DOHH2 (cell line): ENCODE data around the gene HTRA1.
A peak's percentile ranks its signal among the peaks of the same experiment; 100 is the strongest.

Experiments
- H3F3A ChIP-seq: fragments of 200-600 bp; sonication (generic), shearing (Covaris generic); 2 replicates; pipeline ENCODE4 v1.6.0; 2016; ENCODE audit warnings: antibody characterized with exemption, mild to moderate bottlenecking; ENCODE audit not compliant: control insufficient read depth, insufficient read depth
- H3K27ac ChIP-seq: fragments of 200-600 bp; sonication (generic); 2 replicates; pipeline ENCODE4 v1.5.1; 2014; ENCODE audit warnings: low read depth, mild to moderate bottlenecking, low read length, moderate library complexity
- H3K27me3 ChIP-seq: fragments of 200-600 bp; sonication (generic); 2 replicates; pipeline ENCODE4 v1.6.1; 2014; ENCODE audit warnings: mild to moderate bottlenecking, low read length, mixed read lengths; ENCODE audit not compliant: control insufficient read depth
- H3K36me3 ChIP-seq: fragments of 200-600 bp; sonication (generic); 2 replicates; pipeline ENCODE4 v1.6.1; 2014; ENCODE audit warnings: mild to moderate bottlenecking, low read length, moderate library complexity, mixed read lengths; ENCODE audit not compliant: control insufficient read depth
- H3K4me1 ChIP-seq: fragments of 200-600 bp; sonication (generic); 2 replicates; pipeline ENCODE4 v1.6.1; 2014; ENCODE audit warnings: mild to moderate bottlenecking, low read length, mixed read lengths; ENCODE audit not compliant: control insufficient read depth
- H3K4me2 ChIP-seq: fragments of 200-600 bp; sonication (generic); 2 replicates; pipeline ENCODE4 v1.6.0; 2014; ENCODE audit warnings: mild to moderate bottlenecking, low read length, moderate library complexity
- H3K4me3 ChIP-seq: fragments of 200-600 bp; sonication (generic); 2 replicates; pipeline ENCODE4 v1.5.1; 2014; ENCODE audit warnings: mild to moderate bottlenecking, low read length, mixed read lengths
- H3K79me2 ChIP-seq: fragments of 200-600 bp; sonication (generic); 2 replicates; pipeline ENCODE4 v1.6.1; 2014; ENCODE audit warnings: mild to moderate bottlenecking, low read length, mixed read lengths; ENCODE audit not compliant: control insufficient read depth
- H3K9me2 ChIP-seq: fragments of 200-600 bp; sonication (generic); replicated peaks from 2 replicates; pipeline ENCODE4 v1.6.1; 2014; ENCODE audit warnings: mild to moderate bottlenecking, low read length, mixed read lengths; ENCODE audit not compliant: control insufficient read depth
- H3K9me3 ChIP-seq: fragments of 200-600 bp; sonication (generic); 2 replicates; pipeline ENCODE4 v1.6.1; 2014; ENCODE audit warnings: antibody characterized with exemption, low read length, mixed read lengths; ENCODE audit not compliant: control insufficient read depth, insufficient read depth
- H4K20me1 ChIP-seq: fragments of 200-600 bp; sonication (generic); 2 replicates; pipeline ENCODE4 v1.6.0; 2014; ENCODE audit warnings: low read depth, mild to moderate bottlenecking, antibody characterized with exemption, low read length, moderate library complexity; ENCODE audit not compliant: control insufficient read depth, insufficient read depth
- EZH2phosphoT487 ChIP-seq: fragments of 200-600 bp; sonication (generic); IDR thresholded peaks from 2 replicates; pipeline ENCODE4 v1.6.1; 2017; ENCODE audit warnings: borderline replicate concordance, mild to moderate bottlenecking, antibody characterized with exemption, low read length, moderate library complexity, mixed read lengths
- TF ChIP-seq, protein P1 (sequence below): fragments of 200-600 bp; sonication (generic); IDR thresholded peaks from one replicate; pipeline ENCODE4 v1.5.1; 2014; ENCODE audit warnings: antibody characterized with exemption, mild to moderate bottlenecking, low read depth, low read length; ENCODE audit not compliant: poor library complexity, severe bottlenecking

The HTRA1 gene

DNA sequence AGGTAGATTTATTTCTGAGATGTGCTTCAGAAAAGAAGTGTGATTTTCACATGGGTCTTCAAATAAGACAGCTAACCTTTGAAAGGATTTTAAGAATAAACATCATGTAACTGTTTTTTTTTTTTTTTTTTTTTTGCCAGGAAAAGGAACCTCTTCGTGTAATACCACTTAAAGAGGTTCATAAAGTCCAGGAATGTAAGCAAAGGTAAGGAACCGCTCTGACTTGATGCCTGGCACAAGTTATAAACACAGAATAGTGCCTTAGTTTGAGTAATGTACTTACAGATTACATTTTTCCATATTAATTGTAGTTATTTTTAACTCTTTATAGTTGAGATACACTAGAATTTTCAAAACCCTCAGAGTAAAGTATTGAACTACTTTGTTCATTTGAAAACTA is 37.3 kb upstream of the HTRA1 start:
- Histone ChIP-seq H3K79me2 (no peaks in the 10 kb centered on the region), H3K9me2 (no peaks in the 10 kb centered on the region), H3K27ac (no peak overlapping the region), H3K4me3 (no peak overlapping the region), H3F3A (no peaks in the 10 kb centered on the region), H3K9me3 (no peaks in the 10 kb centered on the region), H3K4me1 (peaks cover 12% of the 10 kb centered on the region), H3K27me3 (no peaks in the 10 kb centered on the region), H3K4me2 (no peak overlapping the region), H3K36me3 (no peaks in the 10 kb centered on the region), H4K20me1 (no peaks in the 10 kb centered on the region)
- TF ChIP-seq EZH2phosphoT487 = no peak
- TF ChIP-seq, protein P1, sequence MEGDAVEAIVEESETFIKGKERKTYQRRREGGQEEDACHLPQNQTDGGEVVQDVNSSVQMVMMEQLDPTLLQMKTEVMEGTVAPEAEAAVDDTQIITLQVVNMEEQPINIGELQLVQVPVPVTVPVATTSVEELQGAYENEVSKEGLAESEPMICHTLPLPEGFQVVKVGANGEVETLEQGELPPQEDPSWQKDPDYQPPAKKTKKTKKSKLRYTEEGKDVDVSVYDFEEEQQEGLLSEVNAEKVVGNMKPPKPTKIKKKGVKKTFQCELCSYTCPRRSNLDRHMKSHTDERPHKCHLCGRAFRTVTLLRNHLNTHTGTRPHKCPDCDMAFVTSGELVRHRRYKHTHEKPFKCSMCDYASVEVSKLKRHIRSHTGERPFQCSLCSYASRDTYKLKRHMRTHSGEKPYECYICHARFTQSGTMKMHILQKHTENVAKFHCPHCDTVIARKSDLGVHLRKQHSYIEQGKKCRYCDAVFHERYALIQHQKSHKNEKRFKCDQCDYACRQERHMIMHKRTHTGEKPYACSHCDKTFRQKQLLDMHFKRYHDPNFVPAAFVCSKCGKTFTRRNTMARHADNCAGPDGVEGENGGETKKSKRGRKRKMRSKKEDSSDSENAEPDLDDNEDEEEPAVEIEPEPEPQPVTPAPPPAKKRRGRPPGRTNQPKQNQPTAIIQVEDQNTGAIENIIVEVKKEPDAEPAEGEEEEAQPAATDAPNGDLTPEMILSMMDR = no peak

DNA sequence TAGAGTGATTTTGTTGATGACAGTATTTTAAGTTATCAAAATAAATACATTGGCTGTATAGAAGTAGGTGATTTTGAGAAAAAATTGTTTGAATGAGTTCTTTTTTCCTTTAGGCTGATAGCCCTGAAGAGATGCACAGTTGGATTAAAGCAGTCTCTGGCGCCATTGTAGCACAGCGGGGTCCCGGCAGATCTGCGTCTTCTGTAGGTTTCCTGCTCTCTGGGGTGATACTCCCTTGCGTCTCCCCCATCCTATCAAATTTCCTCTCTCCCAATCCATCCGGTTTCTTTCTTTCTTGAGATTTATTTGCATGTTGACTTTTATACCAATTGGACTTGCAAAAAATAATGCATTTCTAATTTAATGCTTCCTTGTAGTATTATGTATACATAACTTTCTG is 34.5 kb upstream of the HTRA1 start:
- no peaks in the 10 kb centered on the region for H3F3A ChIP-seq
- no peaks in the 10 kb centered on the region for H3K9me3 ChIP-seq
- no peak overlapping the region for H3K27ac ChIP-seq
- H3K4me1 ChIP-seq = peaks cover 12% of the 10 kb centered on the region
- no peaks in the 10 kb centered on the region for H3K27me3 ChIP-seq
- TF ChIP-seq EZH2phosphoT487 = no peak
- TF ChIP-seq, protein P1 = no peak
- H3K36me3 ChIP-seq = no peaks in the 10 kb centered on the region
- no peak overlapping the region for H3K4me3 ChIP-seq
- H3K79me2 ChIP-seq = no peaks in the 10 kb centered on the region
- H3K9me2 ChIP-seq = no peaks in the 10 kb centered on the region
- H3K4me2 ChIP-seq = no peak overlapping the region
- H4K20me1 ChIP-seq = no peaks in the 10 kb centered on the region

DNA sequence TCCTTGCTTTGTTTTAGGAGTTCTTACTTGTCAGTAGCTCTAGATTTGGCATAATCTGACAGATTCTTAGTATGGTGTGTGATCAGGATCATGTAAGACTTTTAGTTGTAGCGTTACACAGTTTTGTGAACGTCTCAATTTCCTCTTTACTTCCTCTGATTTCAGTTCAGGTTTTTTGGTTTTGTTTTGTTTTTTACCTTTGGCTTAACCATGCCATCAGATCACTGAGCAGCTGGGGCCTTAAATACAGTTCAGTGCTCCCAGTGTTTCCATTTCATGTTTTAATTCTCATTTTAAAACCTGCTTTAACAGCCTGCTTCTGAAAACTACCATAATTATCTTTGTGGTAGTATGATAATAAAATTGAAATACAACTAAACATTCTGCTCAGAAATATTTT is 34.1 kb upstream of the HTRA1 start:
- Histone ChIP-seq H3K36me3 (no peaks in the 10 kb centered on the region), H3K4me2 (no peak overlapping the region)
- TF ChIP-seq EZH2phosphoT487 = no peak
- TF ChIP-seq, protein P1 = no peak

DNA sequence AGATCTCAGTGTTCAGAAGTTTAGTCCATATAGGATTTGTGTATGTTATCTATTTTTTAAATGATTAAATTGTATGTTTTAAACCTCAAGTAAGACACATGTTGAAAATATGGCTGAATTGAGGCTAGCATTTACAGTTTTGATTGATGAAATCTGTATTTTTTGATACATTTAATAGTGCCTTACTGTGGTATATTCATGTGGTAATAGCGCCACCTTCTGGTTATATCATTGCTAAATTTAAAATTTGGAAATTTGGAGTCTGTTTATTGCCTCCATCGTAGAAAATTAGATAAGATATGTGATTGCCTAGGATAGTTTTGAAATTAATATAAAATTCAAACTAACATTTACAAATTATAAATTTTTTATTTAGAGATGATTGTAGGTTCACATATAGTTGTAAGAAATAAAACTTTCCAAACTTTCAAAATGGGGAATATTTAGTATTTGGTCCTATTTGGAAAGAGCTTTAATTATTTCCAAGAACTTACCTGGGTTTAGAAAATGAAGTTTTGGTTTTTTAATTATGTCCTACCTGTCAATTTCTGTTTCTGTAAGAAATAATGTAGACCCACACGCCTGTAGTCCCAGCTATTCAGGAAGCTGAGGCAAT is 26.0 kb upstream of the HTRA1 start:
- no peak overlapping the region for H3K27ac ChIP-seq
- no peaks in the 10 kb centered on the region for H4K20me1 ChIP-seq
- no peaks in the 10 kb centered on the region for H3K4me1 ChIP-seq
- no peak overlapping the region for H3K4me3 ChIP-seq
- H3K36me3 ChIP-seq = no peaks in the 10 kb centered on the region
- H3K4me2 ChIP-seq = no peak overlapping the region
- H3K27me3 ChIP-seq = no peaks in the 10 kb centered on the region
- no peaks in the 10 kb centered on the region for H3K9me3 ChIP-seq
- TF ChIP-seq EZH2phosphoT487 = no peak
- TF ChIP-seq, protein P1 = peak; percentile 56
- H3K79me2 ChIP-seq = no peaks in the 10 kb centered on the region
- no peaks in the 10 kb centered on the region for H3K9me2 ChIP-seq
- H3F3A ChIP-seq = no peaks in the 10 kb centered on the region

More for the DNA sequence above, 34.1 kb upstream of the HTRA1 start:
- H3K4me3 ChIP-seq = no peak overlapping the region
- no peaks in the 10 kb centered on the region for H3F3A ChIP-seq
- no peaks in the 10 kb centered on the region for H3K9me2 ChIP-seq
- H3K27me3 ChIP-seq = no peaks in the 10 kb centered on the region
- H3K27ac ChIP-seq = no peak overlapping the region
- H3K4me1 ChIP-seq = peaks cover 12% of the 10 kb centered on the region
- H4K20me1 ChIP-seq = no peaks in the 10 kb centered on the region
- no peaks in the 10 kb centered on the region for H3K9me3 ChIP-seq
- H3K79me2 ChIP-seq = no peaks in the 10 kb centered on the region
